IMR-90 (cell line): ENCODE data around the gene SLC39A8. TPM values are rescaled to one million over a fixed set of nuclear protein-coding genes. Genes with fewer than 3 reads are reported as not detected.
"Not testable (repeated sequence)": the region's sequence is repeated elsewhere in the genome, so short reads cannot be mapped to it uniquely, and the experiment has no call there.

Source experiments
- ATAC-seq: fragments of 200-7000 bp; cut with Tn5 transposase; 2 replicates; pipeline ENCODE4 v1.9.1; 2020; ENCODE audit warnings: low read depth, mild to moderate bottlenecking, moderate library complexity
- BruUV-seq: library from RNA; stranded (reverse); fragments of 400-500 nt; replicated peaks from 2 replicates; lab custom pipeline; 2021; lab: Mats Ljungman, UMichigan
- CTCF ChIA-PET: fragments of 300-600 bp; formaldehyde crosslinking; extraction: SDS; loops from one replicate; lab custom pipeline; 2021; ENCODE audit warnings: antibody characterized with exemption; lab: Yijun Ruan, JAX
- POLR2A ChIA-PET: fragments of 300-600 bp; sonication (Branson Sonifier 250); formaldehyde crosslinking; loops from one replicate; lab custom pipeline; 2022; ENCODE audit warnings: antibody characterized with exemption; ENCODE audit not compliant: unreplicated experiment; lab: Charles Lee
- DNase-seq: peaks from one replicate; pipeline ENCODE4 v3.0.0; 2013
- H2AFZ ChIP-seq: replicated peaks from 2 replicates; pipeline ENCODE3; 2013; ENCODE audit warnings: low read length, mild to moderate bottlenecking; ENCODE audit not compliant: poor library complexity
- H2AK5ac ChIP-seq: 2 replicates; pipeline ENCODE4 v1.6.1; 2013; ENCODE audit warnings: low read depth, low read length, inconsistent platforms
- H2AK9ac ChIP-seq: replicated peaks from 2 replicates; pipeline ENCODE3; 2013; ENCODE audit warnings: mild to moderate bottlenecking, low read depth, low read length, moderate library complexity; ENCODE audit not compliant: poor library complexity
- H2BK120ac ChIP-seq: 2 replicates; pipeline ENCODE4 v1.6.1; 2013; ENCODE audit warnings: low read depth, low read length, inconsistent platforms
- H2BK15ac ChIP-seq: 3 replicates; pipeline ENCODE4 v1.6.1; 2013; ENCODE audit warnings: low read depth, low read length, inconsistent platforms
- H2BK20ac ChIP-seq: 2 replicates; pipeline ENCODE4 v1.6.1; 2013; ENCODE audit warnings: low read depth, mild to moderate bottlenecking, inconsistent platforms, low read length, moderate library complexity
- H2BK5ac ChIP-seq: 2 replicates; pipeline ENCODE4 v1.6.1; 2013; ENCODE audit warnings: mild to moderate bottlenecking, low read depth, low read length, inconsistent platforms; ENCODE audit not compliant: poor library complexity, severe bottlenecking
- H3K14ac ChIP-seq: replicated peaks from 2 replicates; pipeline ENCODE4 v1.6.1; 2013; ENCODE audit warnings: low read depth, low read length, inconsistent platforms
- H3K18ac ChIP-seq: 2 replicates; pipeline ENCODE4 v1.6.1; 2013; ENCODE audit warnings: low read depth, low read length, control low read depth
- H3K23ac ChIP-seq: 2 replicates; pipeline ENCODE4 v1.6.1; 2013; ENCODE audit warnings: low read depth, low read length, inconsistent platforms
- H3K27ac ChIP-seq: 2 replicates; pipeline ENCODE4 v1.5.1; 2013; ENCODE audit warnings: mild to moderate bottlenecking, control low read depth, low read length; ENCODE audit not compliant: insufficient read depth
- H3K27me3 ChIP-seq: 2 replicates; pipeline ENCODE4 v1.6.1; 2013; ENCODE audit warnings: low read length; ENCODE audit not compliant: control insufficient read depth, insufficient read depth
- H3K36me3 ChIP-seq: 2 replicates; pipeline ENCODE4 v1.6.1; 2013; ENCODE audit warnings: low read length, mixed read lengths; ENCODE audit not compliant: control insufficient read depth, insufficient read depth
- H3K4ac ChIP-seq: 2 replicates; pipeline ENCODE4 v1.6.1; 2013; ENCODE audit warnings: low read depth, low read length, inconsistent platforms
- H3K4me1 ChIP-seq: 2 replicates; pipeline ENCODE4 v1.6.1; 2013; ENCODE audit warnings: low read length, mixed read lengths; ENCODE audit not compliant: control insufficient read depth, insufficient read depth
- H3K4me2 ChIP-seq: 2 replicates; pipeline ENCODE4 v1.6.1; 2013; ENCODE audit warnings: low read depth, mild to moderate bottlenecking, control low read depth, low read length, moderate library complexity
- H3K4me3 ChIP-seq: 2 replicates; pipeline ENCODE4 v1.5.1; 2013; ENCODE audit warnings: low read depth, mild to moderate bottlenecking, control low read depth, low read length, moderate library complexity; ENCODE audit not compliant: insufficient read depth
- H3K56ac ChIP-seq: 2 replicates; pipeline ENCODE4 v1.6.1; 2013; ENCODE audit warnings: low read length, inconsistent platforms; ENCODE audit not compliant: insufficient read depth; ENCODE audit errors: extremely low read depth
- H3K79me1 ChIP-seq, 2 experiments: 2 replicates each; pipeline ENCODE4 v1.6.1; 2013; ENCODE audit warnings: low read length in 2 of 2, inconsistent platforms in 1 of 2, low read depth in 1 of 2
- H3K9ac ChIP-seq: 2 replicates; pipeline ENCODE4 v1.6.1; 2013; ENCODE audit warnings: low read depth, low read length, control low read depth
- H3K9me1 ChIP-seq: 2 replicates; pipeline ENCODE4 v1.6.1; 2013; ENCODE audit warnings: low read length, inconsistent platforms; ENCODE audit not compliant: insufficient read depth
- H3K9me3 ChIP-seq: 2 replicates; pipeline ENCODE4 v1.6.1; 2013; ENCODE audit warnings: low read length; ENCODE audit not compliant: control insufficient read depth, insufficient read depth
- H4K20me1 ChIP-seq: 2 replicates; pipeline ENCODE4 v1.6.1; 2013; ENCODE audit warnings: low read length, inconsistent platforms; ENCODE audit not compliant: insufficient read depth
- H4K5ac ChIP-seq: 2 replicates; pipeline ENCODE4 v1.6.1; 2013; ENCODE audit warnings: mild to moderate bottlenecking, low read depth, low read length, control low read depth
- H4K8ac ChIP-seq, 2 experiments: 2 replicates each; pipeline ENCODE4 v1.6.1; 2013; ENCODE audit warnings: low read depth in 2 of 2, low read length in 2 of 2, control low read depth in 1 of 2, inconsistent platforms in 1 of 2
- H4K91ac ChIP-seq: 2 replicates; pipeline ENCODE4 v1.6.1; 2013; ENCODE audit warnings: low read depth, low read length, inconsistent platforms; ENCODE audit not compliant: insufficient read depth
- dilution Hi-C: fragments of 300-500 bp; cut with HindIII; formaldehyde crosslinking; loops from one replicate; pipeline ENCODE4 v1.14.3; 2018; ENCODE audit warnings: low sequenced_read_pairs; ENCODE audit not compliant: unreplicated experiment
- in situ Hi-C: fragments of 300-500 bp; cut with MboI; formaldehyde crosslinking; loops from 3 replicates; pipeline ENCODE4 v1.14.3; 2019; ENCODE audit warnings: low sequenced_read_pairs, inconsistent platforms, mixed read lengths
- intact Hi-C: fragments of 100-400 bp; cut with micrococcal nuclease; formaldehyde crosslinking; loops from 2 replicates; pipeline ENCODE4 v1.10.0; 2022
- polyA plus RNA-seq, 3 experiments: library from polyadenylated mRNA; depleted of rRNA; stranded (reverse); fragments of >200 nt; gene quantifications; 2 replicates each; pipeline ENCODE4 v1.2.3, GENCODE V29; 2012; ENCODE audit warnings: low replicate concordance in 1 of 3
- total RNA-seq: library from RNA; depleted of rRNA; stranded (reverse); fragments of >200 nt; gene quantifications from 2 replicates; pipeline ENCODE4 v1.2.3, GENCODE V29; 2012

The SLC39A8 gene
- total and polyA plus RNA-seq, 2 of the 4 experiments (the other 2 are of a cell fraction) = 0.05 to 0.18 TPM

GRCh38 chr4:102357637-102358036 is 12.4 kb upstream of the SLC39A8 start:
- H2BK20ac ChIP-seq, H4K91ac ChIP-seq, H3K9me3 ChIP-seq, POLR2A ChIA-PET, H3K4me3 ChIP-seq, H4K8ac ChIP-seq, H3K4ac ChIP-seq, H2BK120ac ChIP-seq, H2AK5ac ChIP-seq, CTCF ChIA-PET, ATAC-seq, H3K9me1 ChIP-seq, H3K79me1 ChIP-seq, H2BK15ac ChIP-seq, H3K56ac ChIP-seq, H3K27me3 ChIP-seq, H3K14ac ChIP-seq, H4K5ac ChIP-seq, H2BK5ac ChIP-seq, intact Hi-C loops, H3K27ac ChIP-seq, H3K4me1 ChIP-seq, BruUV-seq, H3K36me3 ChIP-seq, dilution Hi-C loops, H3K23ac ChIP-seq, H3K9ac ChIP-seq, H2AK9ac ChIP-seq, H3K18ac ChIP-seq, in situ Hi-C loops, H3K4me2 ChIP-seq, H2AFZ ChIP-seq, H4K20me1 ChIP-seq, DNase-seq: not testable (repeated sequence)
